HepG2 (cell line): ENCODE measurements around the gene C14orf119. TPM values are rescaled to one million over a fixed set of nuclear protein-coding genes. Genes with fewer than 3 reads are reported as not detected.

Source experiments
- AHR ChIP-seq: IDR thresholded peaks from 2 replicates; pipeline ENCODE4 v1.6.1; 2018; ENCODE audit warnings: missing genetic modification reagents, missing compliant biosample characterization
- ASH2L ChIP-seq: fragments of 300-600, 200-600 bp; sonication (generic); IDR thresholded peaks from 2 replicates; pipeline ENCODE4 v1.7.0; 2017; ENCODE audit warnings: low read depth, mild to moderate bottlenecking, moderate library complexity, mixed read lengths, low read length; ENCODE audit not compliant: insufficient read length
- CBX2 ChIP-seq, 2 experiments: fragments of 200-600 bp in 1 of 2; sonication (generic); formaldehyde crosslinking in 1 of 2; IDR thresholded peaks; 2 replicates each; pipeline versions ENCODE4 v1.7.0 to v1.8.1; 2018 to 2022; ENCODE audit warnings: low read depth in 2 of 2, low read length in 1 of 2, mild to moderate bottlenecking in 1 of 2, missing genetic modification reagents in 1 of 2
- CCDC6 ChIP-seq: sonication (generic); formaldehyde crosslinking; IDR thresholded peaks from 2 replicates; pipeline ENCODE4 v1.8.1; 2022; ENCODE audit warnings: mild to moderate bottlenecking, missing genetic modification reagents, moderate library complexity
- CSRNP2 ChIP-seq: sonication (generic); formaldehyde crosslinking; conservative IDR thresholded peaks from 2 replicates; pipeline ENCODE4 v1.8.0; 2022; ENCODE audit warnings: low read depth, missing genetic modification reagents
- FOXA1 ChIP-seq, 2 experiments: fragments of 450-650 bp in 1 of 2; sonication (generic) in 1 of 2; formaldehyde crosslinking in 1 of 2; IDR thresholded peaks; 2 replicates each; pipeline versions ENCODE4 v1.4.0 to v1.6.1; 2016 to 2020; ENCODE audit warnings: missing genetic modification reagents in 1 of 2
- GTF3A ChIP-seq: sonication (generic); formaldehyde crosslinking; conservative IDR thresholded peaks from 2 replicates; pipeline ENCODE4 v1.4.0; 2020; ENCODE audit warnings: mild to moderate bottlenecking, missing genetic modification reagents
- HMGXB3 ChIP-seq: sonication (generic); formaldehyde crosslinking; IDR thresholded peaks from 2 replicates; pipeline ENCODE4 v1.4.0; 2020; ENCODE audit warnings: missing genetic modification reagents, borderline replicate concordance
- KMT2B ChIP-seq: IDR thresholded peaks from 2 replicates; pipeline ENCODE4 v1.6.1; 2016; ENCODE audit warnings: missing genetic modification reagents, missing compliant biosample characterization
- NFKB2 ChIP-seq: sonication (generic); formaldehyde crosslinking; IDR thresholded peaks from 2 replicates; pipeline ENCODE4 v1.4.0; 2020; ENCODE audit warnings: missing genetic modification reagents, borderline replicate concordance
- PHF20 ChIP-seq: sonication (generic); formaldehyde crosslinking; IDR thresholded peaks from 2 replicates; pipeline ENCODE4 v1.5.0; 2020; ENCODE audit warnings: mild to moderate bottlenecking, missing genetic modification reagents
- PRPF4 ChIP-seq: fragments of 200-400 bp; formaldehyde crosslinking; IDR thresholded peaks from 2 replicates; pipeline ENCODE4 v1.6.1; 2016; ENCODE audit warnings: low read length, low read depth; ENCODE audit not compliant: poor library complexity, severe bottlenecking
- SP5 ChIP-seq: IDR thresholded peaks from 2 replicates; pipeline ENCODE4 v1.6.1; 2016; ENCODE audit warnings: low read depth, borderline replicate concordance
- TCF7L2 ChIP-seq: IDR thresholded peaks from 2 replicates; pipeline ENCODE4 v1.6.1; 2011; ENCODE audit warnings: mild to moderate bottlenecking, low read depth, low read length, moderate library complexity
- WIZ ChIP-seq: sonication (generic); formaldehyde crosslinking; IDR thresholded peaks from 2 replicates; pipeline ENCODE4 v1.5.1; 2020; ENCODE audit warnings: mild to moderate bottlenecking, missing genetic modification reagents
- ZFP36L1 ChIP-seq: sonication (generic); formaldehyde crosslinking; IDR thresholded peaks from 2 replicates; pipeline ENCODE4 v1.8.0; 2022; ENCODE audit warnings: mild to moderate bottlenecking, missing genetic modification reagents, moderate library complexity
- ZNF484 ChIP-seq: sonication (generic); formaldehyde crosslinking; IDR thresholded peaks from 2 replicates; pipeline ENCODE4 v1.5.1; 2020; ENCODE audit warnings: mild to moderate bottlenecking, low read depth, missing genetic modification reagents, borderline replicate concordance
- ZNF530 ChIP-seq: sonication (generic); formaldehyde crosslinking; IDR thresholded peaks from 2 replicates; pipeline ENCODE4 v1.5.0; 2020; ENCODE audit warnings: low read depth, mild to moderate bottlenecking, missing genetic modification reagents
- ZNF564 ChIP-seq: sonication (generic); formaldehyde crosslinking; IDR thresholded peaks from 2 replicates; pipeline ENCODE4 v1.8.1; 2023; ENCODE audit warnings: mild to moderate bottlenecking, missing genetic modification reagents
- ZNF782 ChIP-seq: sonication (generic); formaldehyde crosslinking; IDR thresholded peaks from 2 replicates; pipeline ENCODE4 v1.4.0; 2020; ENCODE audit warnings: missing genetic modification reagents, mild to moderate bottlenecking, borderline replicate concordance
- ZNF816 ChIP-seq: sonication (generic); formaldehyde crosslinking; IDR thresholded peaks from 2 replicates; pipeline ENCODE4 v1.8.0; 2022; ENCODE audit warnings: missing genetic modification reagents, mild to moderate bottlenecking, borderline replicate concordance
- polyA plus RNA-seq, 8 experiments: library from polyadenylated mRNA; depleted of rRNA in 3 of 8; stranded (reverse) in 7 of 8; unstranded in 1 of 8; fragments of >200 nt; fragmentation: Illumina TruSeq in 4 of 8; extraction: Trizol in 4 of 8; gene quantifications; 2 replicates each; pipeline versions ENCODE4 v1.2.1 to v1.2.3, GENCODE V29; 2011 to 2016; ENCODE audit warnings: low read depth in 4 of 8, missing spikeins in 1 of 8, mixed read lengths in 1 of 8; ENCODE audit not compliant: insufficient read depth in 1 of 8
- total RNA-seq, 5 experiments: library from RNA; depleted of rRNA; stranded (reverse); fragments of >200 nt; fragmentation: Illumina TruSeq; extraction: Trizol; gene quantifications; 2 replicates each; pipeline ENCODE4 v1.2.3, GENCODE V29; 2016; ENCODE audit warnings: low read depth in 1 of 5

C14orf119 gene
- total and polyA plus RNA-seq, 2 of the 13 experiments (the other 11 are each of a cell fraction or from before 2014, with no cell fraction given): 117 to 206 TPM

GRCh38 chr14:23104591-23105347 lies 9.5 kb downstream of the C14orf119 start, which contains the start of gene CIROP (continued):
- no peak for TF ChIP-seq SP5
- no peak for TF ChIP-seq ZNF530
- no peak for TF ChIP-seq KMT2B
- TF ChIP-seq ASH2L: peak; percentile 28
- no peak for TF ChIP-seq HMGXB3 (CRISPR knock-in tag)
- no peak for TF ChIP-seq GTF3A
- TF ChIP-seq FOXA1 (IDR thresholded peaks at IDR 0.05): no peak
- TF ChIP-seq FOXA1 (CRISPR knock-in tag; IDR thresholded peaks at IDR 0.05): 0 out of 2 replicates have a peak, but pooled peaks have one; percentile 6
- no peak for TF ChIP-seq CBX2 (IDR thresholded peaks at IDR 0.05; ENCODE audit: low read depth, low read length)
- TF ChIP-seq CBX2 (CRISPR knock-in tag; IDR thresholded peaks at IDR 0.05; ENCODE audit: low read depth): no peak
- TF ChIP-seq PHF20 (CRISPR knock-in tag): no peak
- no peak for TF ChIP-seq ZNF816 (CRISPR knock-in tag)
- TF ChIP-seq CCDC6: no peak
- TF ChIP-seq NFKB2 (CRISPR knock-in tag): peak; percentile 62; the same call in 1 of the 2 replicates
- TF ChIP-seq AHR (CRISPR knock-in tag): no peak; the same call in 1 of the 2 replicates
- no peak for TF ChIP-seq ZFP36L1
- no peak for TF ChIP-seq WIZ (CRISPR knock-in tag)
- TF ChIP-seq ZNF782 (CRISPR knock-in tag): no peak
- no peak for TF ChIP-seq ZNF484 (CRISPR knock-in tag)
- TF ChIP-seq CSRNP2: no peak
- TF ChIP-seq PRPF4: no peak
- no peak for TF ChIP-seq ZNF564 (CRISPR knock-in tag)
- TF ChIP-seq TCF7L2: no peak
